ENCODE results near the gene CARD8.

The CARD8 gene

DNA sequence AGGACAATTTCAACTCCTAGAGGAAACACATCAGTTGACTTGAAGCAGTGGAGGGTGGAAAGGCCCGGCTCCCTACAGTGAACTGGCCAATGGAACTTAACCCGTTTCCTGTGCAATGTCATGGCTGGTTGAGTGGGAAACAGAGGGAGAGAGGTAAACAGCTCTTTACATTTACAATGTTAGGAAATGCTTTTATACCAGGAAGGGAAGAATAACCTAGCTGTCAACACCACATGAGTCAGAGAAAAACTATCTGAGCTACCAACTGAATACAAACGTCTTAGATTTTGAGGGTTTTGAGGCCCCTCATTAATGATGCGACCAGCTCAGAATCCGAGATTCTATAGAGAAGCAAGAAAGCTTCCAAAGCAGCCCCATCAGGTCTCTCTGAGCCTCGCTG lies 36.7 kb downstream of the CARD8 start:
- POLR2A ChIA-PET, result interaction anchor here (0.7 kb wide), 1 partner anchor 15 kb away, joined by 3 read pairs; no protein-coding TSS in a partner anchor
- no peak for DNase-seq (ENCODE audit: extremely low spot score)

DNA sequence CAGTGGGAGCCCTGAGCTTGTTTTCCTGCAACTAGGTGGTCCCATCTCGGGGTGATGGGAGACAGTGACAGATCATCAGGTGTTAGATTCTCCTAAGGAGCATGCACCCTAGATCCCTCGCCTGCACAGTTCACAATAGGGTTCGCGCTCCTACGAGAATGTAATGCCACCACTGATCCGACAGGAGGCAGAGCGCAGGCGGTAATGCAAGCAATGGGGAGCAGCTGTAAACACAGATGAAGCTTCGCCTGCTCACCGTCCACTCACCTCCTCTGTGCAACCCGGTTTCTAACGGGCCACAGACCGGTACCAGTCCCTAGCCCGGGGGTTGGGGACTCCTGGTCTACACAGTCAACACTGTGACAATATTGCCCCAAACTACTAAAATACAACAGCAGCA lies 38.8 kb downstream of the CARD8 start:
- POLR2A ChIA-PET, result no interaction called here

More for the DNA sequence above, 36.7 kb downstream of the CARD8 start:
- TF ChIP-seq, protein P1, sequence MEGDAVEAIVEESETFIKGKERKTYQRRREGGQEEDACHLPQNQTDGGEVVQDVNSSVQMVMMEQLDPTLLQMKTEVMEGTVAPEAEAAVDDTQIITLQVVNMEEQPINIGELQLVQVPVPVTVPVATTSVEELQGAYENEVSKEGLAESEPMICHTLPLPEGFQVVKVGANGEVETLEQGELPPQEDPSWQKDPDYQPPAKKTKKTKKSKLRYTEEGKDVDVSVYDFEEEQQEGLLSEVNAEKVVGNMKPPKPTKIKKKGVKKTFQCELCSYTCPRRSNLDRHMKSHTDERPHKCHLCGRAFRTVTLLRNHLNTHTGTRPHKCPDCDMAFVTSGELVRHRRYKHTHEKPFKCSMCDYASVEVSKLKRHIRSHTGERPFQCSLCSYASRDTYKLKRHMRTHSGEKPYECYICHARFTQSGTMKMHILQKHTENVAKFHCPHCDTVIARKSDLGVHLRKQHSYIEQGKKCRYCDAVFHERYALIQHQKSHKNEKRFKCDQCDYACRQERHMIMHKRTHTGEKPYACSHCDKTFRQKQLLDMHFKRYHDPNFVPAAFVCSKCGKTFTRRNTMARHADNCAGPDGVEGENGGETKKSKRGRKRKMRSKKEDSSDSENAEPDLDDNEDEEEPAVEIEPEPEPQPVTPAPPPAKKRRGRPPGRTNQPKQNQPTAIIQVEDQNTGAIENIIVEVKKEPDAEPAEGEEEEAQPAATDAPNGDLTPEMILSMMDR (IDR thresholded peaks at IDR 0.05; ENCODE audit: control extremely low read depth, extremely low read depth, low read depth, missing control alignments), result no peak
- CTCF ChIA-PET, result interaction anchor here (1.7 kb wide), 1 partner anchor 11 kb away, joined by 4 read pairs; no protein-coding TSS in a partner anchor

DNA sequence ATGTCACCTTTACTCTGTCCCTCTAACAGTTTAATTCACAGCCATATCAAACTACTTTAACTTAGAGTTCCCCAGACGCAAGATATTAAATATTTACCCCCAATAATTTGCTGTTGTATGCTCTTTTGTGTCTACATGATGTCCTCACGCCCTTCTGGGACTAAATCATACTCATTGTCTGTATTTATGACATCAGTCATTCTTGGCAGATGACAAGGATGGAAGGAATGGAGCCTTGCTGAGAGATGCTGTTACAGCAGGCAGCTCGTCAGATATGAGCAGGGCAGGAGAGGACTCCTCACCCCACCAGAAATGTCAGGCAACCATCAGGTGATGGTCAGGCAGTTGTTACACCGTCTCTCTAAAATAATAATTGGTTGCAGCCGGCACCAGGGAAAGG lies 41.8 kb downstream of the CARD8 start:
- ChIA-PET CTCF (interaction anchor here (2.4 kb wide), 1 partner anchor 11 kb away, joined by 9 read pairs; no protein-coding TSS in a partner anchor), POLR2A (no interaction called here)
- DNase-seq (ENCODE audit: extremely low spot score), result no peak
- TF ChIP-seq, protein P1 (IDR thresholded peaks at IDR 0.05; ENCODE audit: control extremely low read depth, extremely low read depth, low read depth, missing control alignments), result no peak

More for the DNA sequence above, 38.8 kb downstream of the CARD8 start:
- CTCF ChIA-PET, result interaction anchor here (1.6 kb wide), 1 partner anchor 13 kb away, joined by 6 read pairs; no protein-coding TSS in a partner anchor
- DNase-seq (ENCODE audit: extremely low spot score), result no peak
- TF ChIP-seq, protein P1 (IDR thresholded peaks at IDR 0.05; ENCODE audit: control extremely low read depth, extremely low read depth, low read depth, missing control alignments), result no peak

DNA sequence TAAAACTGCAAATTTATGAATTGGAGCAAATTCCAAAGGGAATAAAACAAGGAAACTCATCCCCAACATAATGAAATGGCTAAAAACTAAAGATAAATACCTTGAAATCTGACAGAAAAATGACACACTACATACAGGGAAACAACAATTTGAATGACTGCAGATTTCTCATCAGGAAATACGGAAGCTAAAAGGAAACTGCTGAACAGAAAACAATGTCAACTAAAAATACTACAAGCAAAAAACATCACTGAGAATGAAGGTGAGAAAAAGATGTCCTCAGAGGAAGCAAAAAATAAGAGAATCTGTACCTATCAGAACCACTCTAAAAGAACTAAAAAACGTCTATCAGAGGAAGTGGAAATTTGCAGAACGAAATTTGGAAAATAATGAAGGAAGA lies 45.7 kb downstream of the CARD8 start:
- TF ChIP-seq, protein P1 (IDR thresholded peaks at IDR 0.05; ENCODE audit: control extremely low read depth, extremely low read depth, low read depth, missing control alignments), result no peak
- no peak for DNase-seq (ENCODE audit: extremely low spot score)
- POLR2A ChIA-PET, result no interaction called here
- CTCF ChIA-PET, result no interaction called here

DNA sequence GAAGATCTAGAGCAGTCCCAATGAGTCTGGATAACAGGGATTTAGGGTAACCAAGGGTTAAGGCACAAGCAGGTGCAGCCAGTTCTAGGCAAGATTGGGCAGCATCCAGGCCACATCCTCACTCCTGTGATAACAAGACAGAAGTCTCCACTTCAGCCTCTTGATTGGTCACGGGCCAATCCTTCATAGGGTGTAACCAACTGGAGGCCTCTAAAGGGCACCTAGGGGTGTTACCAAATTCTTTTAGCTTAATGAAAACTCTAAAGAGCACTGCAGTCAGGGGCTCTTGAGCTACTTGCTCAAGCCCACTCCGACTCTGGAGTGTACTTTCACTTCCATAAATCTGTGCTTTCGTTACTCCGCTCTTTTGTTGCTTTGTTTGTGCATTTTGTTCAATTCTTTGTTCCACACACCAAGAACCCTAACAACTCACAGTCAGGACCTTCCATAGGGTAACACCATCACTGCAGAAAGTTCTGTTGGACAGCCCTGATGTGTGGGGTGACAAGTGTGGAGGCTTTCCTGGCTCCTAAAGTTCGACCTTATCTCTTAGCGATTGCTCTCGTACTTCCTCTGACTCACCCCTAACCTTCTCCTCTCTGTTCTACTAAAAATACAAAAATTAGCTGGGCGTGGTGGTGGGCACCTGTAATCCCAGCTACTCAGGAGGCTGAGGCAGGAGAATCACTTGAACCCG lies 49.2 kb downstream of the CARD8 start:
- no peak for DNase-seq (ENCODE audit: extremely low spot score)
- TF ChIP-seq, protein P1 (IDR thresholded peaks at IDR 0.05; ENCODE audit: control extremely low read depth, extremely low read depth, low read depth, missing control alignments), result no peak
- ChIA-PET CTCF (no interaction called here), POLR2A (no interaction called here)

DNA sequence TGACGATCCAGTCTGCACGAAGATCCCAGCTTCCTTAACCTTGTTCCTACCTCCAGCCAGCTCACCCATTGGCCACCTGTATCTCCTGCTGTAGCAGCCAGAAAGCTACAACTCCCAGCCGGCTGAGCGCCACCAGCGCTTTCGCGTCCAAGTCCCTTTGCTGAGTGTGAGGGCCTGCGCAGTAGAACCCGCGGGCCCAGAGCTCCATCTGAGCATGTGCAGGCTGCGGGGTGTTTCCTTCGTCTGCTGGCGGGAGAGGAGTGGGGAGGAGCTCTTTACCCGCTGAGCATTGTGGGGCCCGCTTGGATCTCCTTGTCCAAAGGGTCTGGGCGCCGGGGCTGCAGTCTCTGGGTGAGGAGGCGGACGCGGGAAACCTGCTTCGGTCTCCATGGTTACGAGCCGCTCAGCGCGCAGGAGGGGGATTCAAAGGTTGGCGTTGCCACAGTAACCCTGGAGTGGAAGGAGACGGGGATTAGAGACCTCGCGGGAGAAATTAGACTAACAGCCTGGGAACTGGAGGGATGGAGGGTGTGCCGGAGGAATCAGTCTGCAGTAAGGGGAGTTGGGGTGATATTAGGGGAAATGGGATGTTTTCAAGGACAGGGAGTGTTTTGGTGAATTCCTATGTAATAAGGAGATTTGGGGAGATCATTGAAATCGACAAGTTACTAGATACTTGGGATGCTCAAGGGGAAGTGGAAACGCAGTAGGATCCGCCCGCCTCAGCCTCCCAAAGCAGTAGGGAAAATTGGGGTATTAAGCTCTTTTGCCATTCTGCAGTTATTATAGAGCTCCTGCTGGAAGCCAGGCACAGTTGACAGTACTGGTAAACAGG lies 51.7 kb downstream of the CARD8 start:
- ChIA-PET CTCF (interaction anchor here (0.7 to 4.0 kb wide), 16 partner anchors 8 to 387 kb away, joined by 3 to 19 read pairs (median 3); no protein-coding TSS in a partner anchor), POLR2A (interaction anchor here (0.8 to 1.7 kb wide), 4 partner anchors 15 to 415 kb away, joined by 3 to 9 read pairs (median 4); partner anchors contain the start of genes LIG1, RPL18, SPHK2 and SYNGR4)
- TF ChIP-seq, protein P1 (IDR thresholded peaks at IDR 0.05; ENCODE audit: control extremely low read depth, extremely low read depth, low read depth, missing control alignments), result no peak
- peak; percentile 96 for DNase-seq (ENCODE audit: extremely low spot score)

Measured in GM10248 (cell line).